Epithelial cell of esophagus (primary cell): ENCODE data around the gene HSPA9.

Experiments
- DNase-seq: peaks from one replicate; pipeline ENCODE4 v3.0.0; 2010; ENCODE audit warnings: low read depth
- H3K4me3 ChIP-seq: 2 replicates; pipeline ENCODE4 v1.5.1; 2011; ENCODE audit warnings: mild to moderate bottlenecking, low read length, control low read depth
- TF ChIP-seq, protein P1 (sequence below): IDR thresholded peaks from 2 replicates; pipeline ENCODE4 v1.5.1; 2011; ENCODE audit warnings: low read depth, mild to moderate bottlenecking, low read length, control low read depth, inconsistent platforms; ENCODE audit not compliant: insufficient read depth; ENCODE audit errors: missing control alignments

The HSPA9 gene

GRCh38 chr5:138539791-138540190, 35.4 kb downstream of the HSPA9 start:
- H3K4me3 ChIP-seq = no peak overlapping the region
- TF ChIP-seq, protein P1, sequence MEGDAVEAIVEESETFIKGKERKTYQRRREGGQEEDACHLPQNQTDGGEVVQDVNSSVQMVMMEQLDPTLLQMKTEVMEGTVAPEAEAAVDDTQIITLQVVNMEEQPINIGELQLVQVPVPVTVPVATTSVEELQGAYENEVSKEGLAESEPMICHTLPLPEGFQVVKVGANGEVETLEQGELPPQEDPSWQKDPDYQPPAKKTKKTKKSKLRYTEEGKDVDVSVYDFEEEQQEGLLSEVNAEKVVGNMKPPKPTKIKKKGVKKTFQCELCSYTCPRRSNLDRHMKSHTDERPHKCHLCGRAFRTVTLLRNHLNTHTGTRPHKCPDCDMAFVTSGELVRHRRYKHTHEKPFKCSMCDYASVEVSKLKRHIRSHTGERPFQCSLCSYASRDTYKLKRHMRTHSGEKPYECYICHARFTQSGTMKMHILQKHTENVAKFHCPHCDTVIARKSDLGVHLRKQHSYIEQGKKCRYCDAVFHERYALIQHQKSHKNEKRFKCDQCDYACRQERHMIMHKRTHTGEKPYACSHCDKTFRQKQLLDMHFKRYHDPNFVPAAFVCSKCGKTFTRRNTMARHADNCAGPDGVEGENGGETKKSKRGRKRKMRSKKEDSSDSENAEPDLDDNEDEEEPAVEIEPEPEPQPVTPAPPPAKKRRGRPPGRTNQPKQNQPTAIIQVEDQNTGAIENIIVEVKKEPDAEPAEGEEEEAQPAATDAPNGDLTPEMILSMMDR = no peak

DNA sequence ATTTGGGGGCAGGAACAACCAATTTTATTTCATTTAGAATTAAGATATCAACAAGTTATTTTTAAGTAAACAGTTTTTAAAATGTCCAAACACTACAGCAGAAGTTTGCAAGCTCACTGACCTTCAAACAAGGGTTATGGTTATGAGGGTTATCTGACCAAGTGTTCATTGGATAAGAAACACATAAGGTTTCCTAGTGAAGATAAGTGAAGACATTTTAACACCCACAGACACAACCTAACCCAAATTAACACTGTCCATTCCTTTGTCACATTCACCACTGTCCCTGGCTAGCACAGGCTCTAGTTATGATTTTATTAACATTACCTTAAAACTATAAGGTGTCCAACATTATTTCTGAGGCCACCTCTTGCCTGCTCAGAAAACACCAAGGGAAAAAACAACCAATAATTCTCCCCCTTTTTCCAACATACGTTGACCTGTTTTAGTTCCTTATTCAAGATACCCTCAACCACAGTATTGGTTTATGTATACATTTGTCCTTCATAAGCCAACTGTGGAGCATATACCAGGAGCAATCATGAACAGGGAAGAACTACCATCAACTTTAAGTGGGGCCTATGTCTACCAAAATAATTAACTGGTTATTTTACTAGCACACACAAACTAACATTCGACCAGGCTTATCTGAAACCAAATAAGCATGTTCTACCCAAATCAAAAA, 36.1 kb downstream of the HSPA9 start:
- DNase-seq = no peak
- TF ChIP-seq, protein P1 = no peak
- no peak overlapping the region for H3K4me3 ChIP-seq

More at GRCh38 chr5:138539791-138540190, 35.4 kb downstream of the HSPA9 start:
- DNase-seq = no peak

GRCh38 chr5:138536665-138537315, 38.4 kb downstream of the HSPA9 start:
- H3K4me3 ChIP-seq = no peak overlapping the region
- peak; percentile 34 for DNase-seq
- TF ChIP-seq, protein P1 = peak; percentile 53

GRCh38 chr5:138536215-138536614, 39.0 kb downstream of the HSPA9 start:
- DNase-seq = no peak
- TF ChIP-seq, protein P1 = no peak
- H3K4me3 ChIP-seq = no peak overlapping the region

- no peak for DNase-seq
- H3K4me3 ChIP-seq = no peak overlapping the region
- TF ChIP-seq, protein P1 = no peak
These were observed 40.9 kb downstream of the HSPA9 start for GRCh38 chr5:138533973-138534941.

GRCh38 chr5:138529812-138530211, 45.4 kb downstream of the HSPA9 start:
- TF ChIP-seq, protein P1 = no peak

More at GRCh38 chr5:138529812-138530211, 45.4 kb downstream of the HSPA9 start:
- H3K4me3 ChIP-seq = no peak overlapping the region
- DNase-seq = no peak
